Measurements from ENCODE around the gene CALHM5.
"Not testable (repeated sequence)": the region's sequence is repeated elsewhere in the genome, so short reads cannot be mapped to it uniquely, and the experiment has no call there.

CALHM5 gene, protein sequence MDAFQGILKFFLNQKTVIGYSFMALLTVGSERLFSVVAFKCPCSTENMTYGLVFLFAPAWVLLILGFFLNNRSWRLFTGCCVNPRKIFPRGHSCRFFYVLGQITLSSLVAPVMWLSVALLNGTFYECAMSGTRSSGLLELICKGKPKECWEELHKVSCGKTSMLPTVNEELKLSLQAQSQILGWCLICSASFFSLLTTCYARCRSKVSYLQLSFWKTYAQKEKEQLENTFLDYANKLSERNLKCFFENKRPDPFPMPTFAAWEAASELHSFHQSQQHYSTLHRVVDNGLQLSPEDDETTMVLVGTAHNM

DNA sequence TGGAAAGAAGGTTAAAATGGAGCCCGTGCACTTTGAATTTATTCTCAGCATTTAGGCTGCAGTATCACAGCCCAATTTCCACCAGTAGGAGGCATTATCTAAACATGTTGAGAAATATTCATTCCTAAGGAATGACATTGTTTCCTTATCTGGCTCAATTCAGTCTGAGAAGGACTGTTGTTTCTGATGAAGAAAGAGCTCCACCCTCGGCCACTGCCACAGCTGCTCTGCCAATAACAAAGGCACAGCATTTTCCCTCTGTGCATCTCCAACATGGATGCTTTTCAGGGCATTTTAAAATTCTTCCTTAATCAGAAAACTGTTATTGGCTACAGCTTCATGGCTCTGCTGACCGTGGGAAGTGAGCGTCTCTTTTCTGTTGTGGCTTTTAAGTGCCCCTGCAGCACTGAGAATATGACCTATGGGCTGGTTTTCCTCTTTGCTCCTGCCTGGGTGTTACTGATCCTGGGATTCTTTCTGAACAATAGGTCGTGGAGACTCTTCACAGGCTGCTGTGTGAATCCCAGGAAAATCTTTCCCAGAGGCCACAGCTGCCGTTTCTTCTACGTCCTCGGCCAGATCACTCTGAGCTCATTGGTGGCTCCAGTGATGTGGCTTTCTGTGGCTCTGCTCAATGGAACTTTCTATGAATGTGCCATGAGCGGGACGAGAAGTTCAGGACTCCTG lies at the start of gene CALHM5:
Gene CALHM5 (plus strand): TSS at position 216 of the 687 bp plus-strand sequence. CDS start 58 bp downstream, at position 274.
- no peak for DNase-seq (ENCODE audit: low spot score)

DNA sequence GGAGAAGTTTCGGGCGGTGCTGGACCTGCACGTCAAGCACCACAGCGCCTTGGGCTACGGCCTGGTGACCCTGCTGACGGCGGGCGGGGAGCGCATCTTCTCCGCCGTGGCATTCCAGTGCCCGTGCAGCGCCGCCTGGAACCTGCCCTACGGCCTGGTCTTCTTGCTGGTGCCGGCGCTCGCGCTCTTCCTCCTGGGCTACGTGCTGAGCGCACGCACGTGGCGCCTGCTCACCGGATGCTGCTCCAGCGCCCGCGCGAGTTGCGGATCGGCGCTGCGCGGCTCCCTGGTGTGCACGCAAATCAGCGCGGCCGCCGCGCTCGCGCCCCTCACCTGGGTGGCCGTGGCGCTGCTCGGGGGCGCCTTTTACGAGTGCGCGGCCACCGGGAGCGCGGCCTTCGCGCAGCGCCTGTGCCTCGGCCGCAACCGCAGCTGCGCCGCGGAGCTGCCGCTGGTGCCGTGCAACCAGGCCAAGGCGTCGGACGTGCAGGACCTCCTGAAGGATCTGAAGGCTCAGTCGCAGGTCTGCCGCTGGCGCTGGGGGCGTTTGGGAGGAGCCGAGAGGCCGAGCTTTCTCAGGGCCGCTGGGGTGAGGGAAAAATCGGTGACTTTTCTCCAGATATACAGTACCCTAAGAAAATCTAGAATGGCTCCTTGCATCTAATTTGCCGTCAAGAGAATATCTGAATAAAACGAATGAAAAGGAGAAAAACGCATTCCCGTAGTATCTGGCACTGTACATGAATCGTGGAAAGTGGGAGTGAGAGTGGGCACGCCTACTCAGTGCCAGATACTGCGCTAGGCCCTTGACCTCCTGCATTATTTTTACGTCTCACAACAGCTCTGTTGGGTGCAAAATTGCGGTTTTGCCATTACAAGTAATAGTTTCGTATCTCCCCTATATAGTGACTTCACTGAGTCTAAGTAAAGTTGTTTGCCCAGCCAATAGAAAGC lies 49.2 kb upstream of the CALHM5 start:
- peak; percentile 40 for DNase-seq (ENCODE audit: low spot score)

DNA sequence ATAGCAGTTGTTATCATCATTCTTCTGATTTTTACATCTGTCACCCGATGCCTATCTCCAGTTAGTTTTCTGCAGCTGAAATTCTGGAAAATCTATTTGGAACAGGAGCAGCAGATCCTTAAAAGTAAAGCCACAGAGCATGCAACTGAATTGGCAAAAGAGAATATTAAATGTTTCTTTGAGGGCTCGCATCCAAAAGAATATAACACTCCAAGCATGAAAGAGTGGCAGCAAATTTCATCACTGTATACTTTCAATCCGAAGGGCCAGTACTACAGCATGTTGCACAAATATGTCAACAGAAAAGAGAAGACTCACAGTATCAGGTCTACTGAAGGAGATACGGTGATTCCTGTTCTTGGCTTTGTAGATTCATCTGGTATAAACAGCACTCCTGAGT lies 48.1 kb upstream of the CALHM5 start:
- DNase-seq (ENCODE audit: low spot score) = no peak

DNA sequence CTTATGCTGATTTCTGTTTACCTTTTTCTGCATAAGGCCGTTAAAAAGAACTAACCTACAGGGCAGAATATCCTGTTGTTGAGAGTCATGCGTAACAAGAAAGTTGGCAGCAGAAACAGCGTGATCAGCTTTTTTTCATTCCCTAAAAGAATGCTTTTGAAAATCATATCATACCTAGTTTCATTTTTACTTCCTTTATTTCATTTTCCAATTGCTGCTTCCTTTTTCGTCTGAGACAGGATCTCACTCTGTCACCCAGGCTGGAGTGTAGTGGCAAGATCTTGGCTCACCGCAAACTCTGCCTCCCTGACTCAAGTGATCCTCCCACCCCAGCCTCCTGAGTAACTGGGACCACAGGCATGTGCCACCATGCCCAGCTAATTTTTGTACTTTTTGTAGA lies 46.2 kb upstream of the CALHM5 start:
- no peak for DNase-seq (ENCODE audit: low spot score)

DNA sequence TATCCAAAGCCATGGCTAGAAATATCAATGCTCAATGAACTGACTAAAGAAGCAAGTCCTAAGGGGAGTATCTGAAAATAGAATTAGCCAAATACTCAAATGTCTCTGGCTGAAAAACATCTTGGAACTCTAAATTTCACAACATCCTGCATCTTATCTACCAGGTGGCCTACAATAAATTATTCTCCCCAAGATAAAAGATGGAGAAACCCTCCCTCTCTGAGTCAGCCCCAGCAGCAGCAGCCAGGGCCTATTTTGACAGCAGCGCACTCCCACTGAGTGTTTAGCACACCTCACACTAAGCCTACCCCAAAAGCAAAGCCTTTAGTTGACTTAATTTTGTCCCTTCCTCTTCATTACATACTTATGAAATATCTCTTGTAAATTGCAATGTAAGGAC lies 44.3 kb upstream of the CALHM5 start:
- DNase-seq (ENCODE audit: low spot score) = no peak

DNA sequence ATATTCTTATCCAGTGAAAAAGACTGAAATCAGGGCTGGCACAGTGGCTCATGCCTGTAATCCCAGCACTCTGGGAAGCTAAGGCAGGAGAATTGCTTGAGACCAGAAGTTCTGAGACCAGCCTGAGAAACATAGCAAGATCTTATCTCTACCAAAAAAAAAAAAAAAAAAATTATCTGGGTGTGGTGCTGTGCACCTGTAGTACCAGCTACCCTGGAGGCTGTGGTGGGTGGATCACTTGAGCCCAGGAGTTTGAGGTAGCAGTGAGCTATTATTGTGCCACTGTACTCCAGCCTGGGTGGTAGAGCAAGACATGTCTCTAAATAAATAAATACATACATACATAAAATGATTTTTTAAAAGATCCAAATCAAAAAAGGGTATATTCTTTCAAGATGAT lies 43.9 kb upstream of the CALHM5 start:
- no peak for DNase-seq (ENCODE audit: low spot score)

DNA sequence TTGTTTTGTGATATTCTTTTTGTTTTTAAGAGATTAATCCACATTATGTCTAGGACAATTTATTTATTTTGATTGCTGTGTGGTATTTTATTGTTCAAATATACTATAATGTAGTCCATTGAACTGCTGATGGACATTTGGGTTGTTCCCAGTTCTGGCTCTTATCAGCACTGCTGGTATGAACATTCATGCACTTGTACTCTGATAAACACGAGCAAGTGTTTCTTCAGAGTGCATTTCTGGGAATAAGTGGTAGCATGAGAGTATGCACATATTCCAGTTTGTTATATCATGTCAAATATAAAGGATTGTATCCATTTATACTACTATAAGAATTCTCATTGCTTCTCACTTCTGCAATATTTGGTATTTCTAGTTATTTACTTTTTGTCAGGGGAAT lies 43.1 kb upstream of the CALHM5 start:
- no peak for DNase-seq (ENCODE audit: low spot score)

DNA sequence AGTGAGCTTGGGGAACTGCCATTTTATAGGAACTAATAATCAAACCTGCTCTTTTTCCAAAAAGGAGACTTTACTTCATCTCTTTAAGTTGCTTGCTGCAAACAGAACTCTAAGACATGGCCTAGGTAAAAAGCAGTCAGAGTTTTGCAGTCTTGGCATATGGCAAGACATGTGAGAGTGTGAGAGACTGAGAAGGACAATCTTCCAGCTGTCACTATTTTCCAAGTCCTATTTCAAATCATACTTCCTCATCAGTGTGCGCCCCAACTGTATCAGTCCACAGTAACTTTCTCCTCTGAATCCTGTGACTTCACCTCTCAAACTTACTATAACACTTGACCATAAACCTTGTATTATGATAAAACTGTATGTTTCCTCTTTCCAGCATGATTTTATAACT lies 39.9 kb upstream of the CALHM5 start:
- DNase-seq (ENCODE audit: low spot score) = no peak

DNA sequence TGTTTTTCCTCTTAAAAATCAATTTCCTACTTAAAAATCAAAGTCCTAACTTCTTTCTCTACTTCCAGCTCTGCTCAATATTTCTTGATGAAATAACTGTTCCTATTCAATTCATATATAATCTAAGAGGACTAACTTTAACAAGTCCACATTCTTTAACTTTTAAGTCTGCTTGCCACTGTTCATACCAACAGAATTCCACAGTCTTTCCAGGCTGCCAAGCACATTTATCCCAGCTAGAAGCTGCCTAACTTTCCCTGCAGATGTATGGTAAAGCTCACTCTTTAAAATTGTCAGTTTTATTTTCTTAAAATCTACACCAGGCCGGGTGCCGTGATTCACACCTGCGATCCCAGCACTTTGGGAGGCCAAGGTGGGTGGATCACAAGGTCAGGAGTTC lies 38.7 kb upstream of the CALHM5 start:
- no peak for DNase-seq (ENCODE audit: low spot score)

DNA sequence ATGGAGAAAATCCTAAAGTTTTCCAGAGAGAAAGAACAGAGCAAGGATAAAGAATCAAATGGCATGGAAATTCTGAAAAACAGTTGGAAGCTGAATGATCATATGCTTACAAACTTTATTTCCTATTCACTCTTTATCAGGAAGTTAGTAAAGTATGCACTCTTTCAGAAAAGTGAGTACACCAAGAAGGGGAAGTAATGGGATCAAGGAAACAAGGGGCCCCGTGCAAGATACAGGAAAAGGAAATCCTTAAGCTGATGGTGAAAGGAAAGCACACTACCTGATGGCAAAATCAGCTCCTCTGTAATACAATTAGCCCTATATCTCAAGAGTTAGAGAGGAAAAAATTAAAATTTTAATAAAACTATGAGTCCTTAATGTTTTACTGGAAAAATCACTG lies 36.3 kb upstream of the CALHM5 start:
- no peak for DNase-seq (ENCODE audit: low spot score)

DNA sequence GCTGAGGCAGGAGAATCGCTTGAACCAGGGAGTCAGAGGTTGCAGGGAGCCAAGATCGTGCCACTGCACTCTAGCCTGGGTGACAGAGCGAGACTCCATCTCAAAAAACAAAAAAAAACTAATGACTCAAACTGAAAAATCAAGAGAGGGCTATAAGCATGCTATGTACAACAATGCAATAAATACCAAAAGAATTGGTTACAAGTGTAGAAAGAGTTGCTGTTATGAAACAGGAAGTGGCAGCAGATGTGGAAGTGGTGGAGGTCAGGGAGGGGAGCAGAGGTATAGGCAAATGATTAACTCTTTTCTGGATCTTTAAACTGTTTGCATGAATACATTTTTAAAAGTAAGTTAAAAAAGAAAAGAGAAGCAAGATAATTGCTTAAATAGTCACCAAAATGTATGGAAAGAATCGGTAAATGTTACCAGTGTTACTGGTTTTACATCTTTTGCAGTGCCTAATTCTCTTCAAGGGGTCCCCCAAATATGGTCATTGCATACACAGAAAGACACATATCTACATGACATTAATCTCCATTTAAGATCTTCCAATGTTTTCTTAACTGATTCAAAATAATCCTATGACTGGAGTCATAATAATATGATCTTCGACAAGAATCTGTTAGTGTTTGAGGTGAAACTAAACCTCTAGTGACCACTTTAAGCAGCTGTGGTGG lies 35.3 kb upstream of the CALHM5 start:
- no peak for DNase-seq (ENCODE audit: low spot score)

DNA sequence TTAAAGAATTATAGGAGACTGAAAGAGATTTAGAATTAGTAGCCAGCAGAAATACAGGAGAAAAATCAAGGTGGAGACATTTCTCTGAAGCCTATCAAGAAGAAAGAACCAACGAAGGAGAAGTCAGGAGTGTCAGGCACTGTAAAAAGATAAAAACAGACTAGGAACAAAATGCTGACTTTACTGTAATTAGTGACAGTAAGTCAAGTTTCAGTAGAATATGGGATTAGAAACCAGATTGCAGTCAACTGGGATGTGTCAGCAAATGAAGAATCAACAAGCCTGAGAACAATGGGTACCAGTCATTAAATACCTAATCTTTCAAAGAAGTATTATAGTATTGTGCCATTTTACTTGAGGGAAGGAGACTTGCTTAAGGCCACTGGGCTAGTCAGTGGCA lies 28.7 kb upstream of the CALHM5 start:
- no peak for DNase-seq (ENCODE audit: low spot score)

DNA sequence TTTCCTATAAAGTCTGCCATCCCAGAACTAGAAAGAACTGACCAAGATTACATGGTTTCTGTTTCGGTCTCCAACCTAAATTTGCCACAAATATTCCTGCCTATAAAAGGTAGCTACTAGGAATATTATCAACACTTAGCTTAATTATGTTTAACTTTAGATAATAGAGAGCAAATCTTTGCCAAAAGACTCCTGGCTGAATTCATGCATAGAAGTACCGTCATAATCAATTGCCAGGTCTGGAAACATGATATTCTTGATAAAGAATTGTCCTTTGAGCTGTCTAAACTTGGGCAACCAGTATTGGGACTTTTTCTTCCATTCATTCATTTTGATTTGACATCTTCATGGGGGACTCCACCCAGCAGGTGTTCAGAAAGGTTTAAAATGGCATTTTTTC lies 27.8 kb upstream of the CALHM5 start:
- no peak for DNase-seq (ENCODE audit: low spot score)

DNA sequence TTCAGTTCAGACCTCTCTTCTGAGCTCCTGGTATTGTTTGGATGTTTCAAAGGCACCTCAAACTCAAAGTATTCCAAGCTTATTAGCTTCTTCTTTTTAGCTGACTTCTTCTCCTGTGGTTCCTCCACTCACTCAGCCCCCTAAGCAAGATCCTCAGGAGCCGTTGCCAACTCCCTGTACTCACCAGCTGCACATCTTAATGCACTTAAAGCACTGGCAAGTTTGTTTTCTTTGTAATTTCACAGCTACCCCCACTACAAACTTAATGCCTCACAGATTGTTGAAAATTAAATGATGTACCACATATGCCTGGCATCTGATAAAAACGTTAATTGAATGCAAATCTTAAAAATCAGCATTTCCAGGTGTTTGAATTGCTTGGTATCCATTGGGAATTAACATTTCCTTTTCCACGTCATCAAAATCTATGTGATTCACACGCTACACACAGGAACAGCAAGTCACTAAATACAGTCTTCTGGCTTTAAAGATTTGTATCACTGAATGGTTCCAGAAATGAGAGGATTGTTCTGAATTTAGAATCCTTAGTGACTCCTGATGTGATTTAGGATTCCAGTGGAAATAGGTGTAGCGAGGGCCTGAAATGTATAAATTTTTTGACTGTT lies 25.8 kb upstream of the CALHM5 start:
- DNase-seq (ENCODE audit: low spot score) = no peak

DNA sequence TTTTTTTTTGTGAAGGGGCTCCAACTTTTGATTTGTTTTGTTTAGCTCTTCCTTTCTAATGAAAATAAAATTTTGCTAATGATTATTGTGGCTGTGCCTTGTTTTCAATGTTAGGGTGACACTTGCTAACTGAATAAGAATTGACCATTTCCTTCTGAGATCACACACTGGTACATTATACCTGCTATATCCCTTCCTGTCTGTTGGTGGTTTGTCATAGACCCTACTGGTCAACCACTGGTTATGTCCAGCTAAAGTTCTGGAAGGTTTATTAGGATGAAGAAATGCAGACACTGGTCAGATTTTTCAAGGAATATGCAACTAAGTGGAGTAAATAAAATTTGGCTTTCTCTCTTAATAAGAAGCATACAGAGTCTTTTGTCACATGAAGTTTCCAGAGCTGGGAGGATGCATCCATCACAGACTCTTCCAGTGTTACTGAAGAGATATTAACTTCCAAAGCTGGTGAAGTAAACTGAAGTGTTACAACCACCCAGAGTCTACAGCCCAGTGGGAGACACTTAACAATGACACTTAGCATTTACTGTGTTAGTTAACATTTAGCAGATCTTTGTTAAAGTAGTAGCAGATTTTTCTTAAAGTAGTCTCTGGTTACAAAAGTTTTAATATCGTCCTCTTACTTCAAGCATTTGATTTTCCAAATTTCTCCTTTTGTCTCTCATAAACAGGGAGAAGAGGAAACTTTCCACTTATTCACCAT lies 19.7 kb upstream of the CALHM5 start:
- no peak for DNase-seq (ENCODE audit: low spot score)

DNA sequence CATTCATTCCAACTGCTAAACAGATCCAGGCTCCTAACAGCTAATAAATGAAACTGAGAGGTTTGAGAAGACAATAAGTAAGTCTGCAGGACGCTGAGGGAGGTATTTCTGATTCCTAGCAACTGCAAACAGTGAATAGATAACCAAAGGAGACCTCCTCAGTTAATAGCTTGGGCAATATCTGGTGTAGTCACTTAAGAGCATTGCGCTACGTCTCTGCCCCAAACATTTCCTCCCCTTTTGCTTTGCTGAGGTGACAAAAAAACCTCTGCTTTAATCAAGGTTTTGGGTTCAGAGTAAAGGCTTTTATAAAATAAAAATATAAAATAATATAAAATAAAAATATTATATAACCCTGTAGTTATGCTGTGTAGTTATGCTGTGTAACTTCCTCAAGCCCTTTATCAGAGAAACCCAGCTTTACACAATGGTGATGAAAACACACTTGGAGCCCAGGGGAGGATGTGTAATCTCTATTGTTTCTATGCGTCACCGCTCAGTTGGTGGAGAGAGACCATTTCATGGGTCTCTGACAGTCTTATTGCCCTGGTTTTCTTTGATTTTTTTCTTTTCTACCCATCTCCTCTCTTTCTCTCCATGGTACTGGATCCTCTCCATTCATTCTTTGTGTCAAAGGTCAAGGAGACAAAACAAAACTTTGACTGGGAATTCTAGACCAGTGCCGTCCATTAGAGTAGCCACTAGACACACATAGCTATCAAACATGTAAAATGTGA lies 18.9 kb upstream of the CALHM5 start:
- DNase-seq (ENCODE audit: low spot score) = no peak

DNA sequence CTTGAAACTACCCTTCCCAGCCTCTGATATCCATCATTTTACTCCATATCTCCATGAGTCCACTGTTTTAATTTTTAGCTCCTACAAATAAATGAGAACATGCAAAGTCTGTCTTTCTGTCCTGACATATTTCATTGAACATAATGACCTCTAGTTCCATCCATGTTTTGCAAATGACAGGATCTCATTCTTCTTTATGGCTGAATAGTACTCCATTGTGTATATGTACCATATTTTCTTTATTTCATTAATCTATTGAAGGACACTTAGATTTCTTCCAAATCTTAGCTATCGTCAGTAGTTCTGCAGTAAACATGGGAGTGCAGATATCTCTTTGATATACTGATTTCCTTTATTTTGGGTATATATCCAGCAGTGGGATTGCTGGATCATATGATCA lies 16.3 kb upstream of the CALHM5 start:
- not testable (repeated sequence) for DNase-seq (ENCODE audit: low spot score)

DNA sequence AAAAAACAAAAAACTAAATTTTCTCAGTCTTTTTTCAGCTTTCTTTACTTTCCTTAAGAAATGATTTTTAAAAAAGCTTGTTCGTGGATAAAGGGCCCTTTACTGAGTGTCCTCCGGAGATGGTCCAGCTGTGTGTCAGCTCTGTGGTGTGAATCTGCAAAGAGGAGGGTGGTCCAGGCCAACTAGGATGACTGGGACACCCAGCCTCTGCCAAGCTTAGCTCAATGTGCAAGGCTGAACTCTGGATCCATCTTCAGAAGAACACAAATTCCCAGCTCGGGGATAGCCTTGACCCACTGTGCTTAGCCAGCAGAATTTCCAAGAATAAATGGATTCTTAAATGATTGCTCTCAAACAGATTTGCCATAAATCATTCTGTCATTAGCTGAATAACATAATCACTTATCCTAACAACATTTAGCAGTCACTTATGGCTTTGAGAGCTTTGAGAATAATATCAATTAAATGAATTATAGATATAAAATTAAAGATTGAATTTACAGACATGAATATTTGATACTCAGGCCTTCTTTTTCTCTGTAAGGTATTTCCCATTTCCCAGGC lies 14.2 kb upstream of the CALHM5 start:
- DNase-seq (ENCODE audit: low spot score) = no peak

DNA sequence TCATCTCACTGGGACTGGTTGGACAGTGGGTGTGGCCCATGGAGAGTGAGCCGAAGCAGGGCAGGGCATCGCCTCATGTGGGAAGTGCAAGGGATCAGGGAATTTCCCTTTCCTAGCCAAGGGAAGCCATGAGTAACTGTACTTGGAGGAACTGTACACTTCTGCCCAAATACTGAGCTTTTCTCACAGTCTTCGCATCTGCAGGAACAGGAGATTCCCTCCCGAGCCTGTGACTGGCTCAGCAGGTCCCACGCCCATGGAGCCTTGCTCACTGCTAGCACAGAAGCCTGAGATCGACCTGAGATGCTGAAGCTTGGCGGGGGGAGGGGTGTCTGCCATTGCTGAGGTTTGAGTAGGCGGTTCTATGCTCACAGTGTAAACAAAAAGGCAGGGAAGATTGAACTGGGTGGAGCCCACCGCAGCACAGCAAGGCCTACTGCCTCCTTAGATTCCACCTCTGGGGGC lies 10.4 kb upstream of the CALHM5 start:
- DNase-seq (ENCODE audit: low spot score) = no peak

DNA sequence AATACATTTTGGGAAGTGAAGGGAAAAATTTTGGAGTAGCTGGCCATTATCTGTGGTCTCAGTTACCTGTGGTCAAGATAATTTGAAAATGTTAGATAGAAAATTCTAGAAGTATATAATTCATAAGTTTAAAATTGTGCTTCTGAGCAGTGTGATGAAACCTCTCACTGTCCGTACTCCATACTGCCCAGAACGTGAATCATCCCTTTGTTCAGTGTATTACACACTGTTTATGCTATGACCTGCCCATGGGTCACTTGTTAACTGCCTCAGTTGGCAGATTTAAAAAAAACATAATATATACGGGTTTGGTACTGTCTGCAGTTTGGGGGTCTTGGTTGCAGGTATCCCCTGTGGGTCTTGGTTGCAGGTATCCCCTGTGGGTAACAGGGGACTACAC lies 4.1 kb upstream of the CALHM5 start:
- DNase-seq (ENCODE audit: low spot score) = no peak
